NCI-H1694 treated with DMSO at 0.1 percent for 48 hours (cell line): ENCODE data around the gene COL2A1.

Experiments
- DNase-seq: peaks from one replicate; lab custom pipeline; 2025; lab: John Stamatoyannopoulos, UW

COL2A1 gene

GRCh38 chr12:48004053-48004941 is at the start of gene COL2A1:
COL2A1 (minus strand) TSS chr12:48004476; CDS start chr12:48004321, 155 bp downstream.
- no peak for DNase-seq

- DNase-seq = no peak
These were observed 49.6 kb upstream of the COL2A1 start for GRCh38 chr12:48053883-48054282.

- no peak for DNase-seq
These were observed 48.8 kb upstream of the COL2A1 start for GRCh38 chr12:48053122-48053521.

- DNase-seq = no peak
These were observed 47.4 kb upstream of the COL2A1 start for GRCh38 chr12:48051681-48052080.

- DNase-seq = no peak
These were observed 45.9 kb upstream of the COL2A1 start for GRCh38 chr12:48050174-48050573.

GRCh38 chr12:48045965-48046518 is 41.8 kb upstream of the COL2A1 start:
- no peak for DNase-seq

- no peak for DNase-seq
These were observed 41.0 kb upstream of the COL2A1 start for GRCh38 chr12:48045061-48045846.

- DNase-seq = no peak
These were observed 40.1 kb upstream of the COL2A1 start for GRCh38 chr12:48044396-48044795.

GRCh38 chr12:48043771-48044170 is 39.5 kb upstream of the COL2A1 start:
- no peak for DNase-seq

GRCh38 chr12:48041591-48042423 is 37.5 kb upstream of the COL2A1 start:
- DNase-seq = no peak

- no peak for DNase-seq
These were observed 36.1 kb upstream of the COL2A1 start for GRCh38 chr12:48040354-48040753.

- DNase-seq = no peak
These were observed 34.9 kb upstream of the COL2A1 start for GRCh38 chr12:48039151-48039550.

- DNase-seq = no peak
These were observed 33.8 kb upstream of the COL2A1 start for GRCh38 chr12:48038085-48038484.

- DNase-seq = no peak
These were observed 33.1 kb upstream of the COL2A1 start for GRCh38 chr12:48037267-48037915.

- DNase-seq = no peak
These were observed 32.5 kb upstream of the COL2A1 start for GRCh38 chr12:48036818-48037217.

GRCh38 chr12:48034835-48035805 is 30.8 kb upstream of the COL2A1 start:
- no peak for DNase-seq

- no peak for DNase-seq
These were observed 29.2 kb upstream of the COL2A1 start for GRCh38 chr12:48033451-48033850.

- DNase-seq = no peak
These were observed 28.3 kb upstream of the COL2A1 start for GRCh38 chr12:48032597-48032996.

- DNase-seq = no peak
These were observed 27.1 kb upstream of the COL2A1 start for GRCh38 chr12:48031135-48031960.
